ENCODE measurements around the gene FSTL5. TPM values are rescaled to one million over a fixed set of nuclear protein-coding genes. Genes with fewer than 3 reads are reported as not detected.

The FSTL5 gene
- polyA plus RNA-seq, 3 donors: 1.6 to 3.4 (median 1.9) TPM

DNA sequence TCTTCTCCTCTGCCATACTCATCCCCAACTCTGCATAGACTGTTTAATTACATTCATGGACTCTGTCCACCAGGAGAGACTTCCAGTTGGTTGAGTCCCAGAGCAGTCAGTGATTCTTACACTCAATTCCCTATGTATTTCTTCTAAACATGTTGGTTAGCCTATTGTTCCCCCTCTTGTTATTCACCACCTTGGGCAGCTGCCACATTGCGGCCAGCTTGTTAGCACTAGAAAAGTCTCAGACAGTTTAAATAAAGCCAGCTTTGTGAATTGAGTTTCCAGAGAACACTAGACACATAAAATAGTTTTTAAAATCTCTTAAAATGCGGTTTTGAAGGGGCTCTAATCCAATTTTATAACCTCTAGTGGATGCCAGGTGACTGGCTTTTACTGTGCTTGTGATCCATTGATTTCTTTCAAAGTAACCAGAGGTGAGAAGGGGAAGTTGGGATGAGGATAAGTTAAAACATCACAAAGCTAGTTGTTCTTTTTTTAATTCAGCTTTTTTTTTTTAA is 827.7 kb downstream of the FSTL5 start:
- DNase-seq: no peak
